Jurkat, Clone E6-1 (cell line): ENCODE results near the gene TMEM131.
A peak's percentile ranks its signal among the peaks of the same experiment; 100 is the strongest.
"Not testable (repeated sequence)": the region's sequence is repeated elsewhere in the genome, so short reads cannot be mapped to it uniquely, and the experiment has no call there.

Source experiments
- DNase-seq: peaks from one replicate; pipeline ENCODE4 v3.0.0-alpha.2; 2011; ENCODE audit warnings: low read depth, low spot score
- H3K4me3 ChIP-seq: 2 replicates; pipeline ENCODE4 v1.5.1; 2011; ENCODE audit warnings: mild to moderate bottlenecking, low read length, control low read depth, moderate library complexity

The TMEM131 gene

GRCh38 chr2:97967216-97967592 lies 28.5 kb downstream of the TMEM131 start:
- DNase-seq, result no peak
- no peak overlapping the region for H3K4me3 ChIP-seq

DNA sequence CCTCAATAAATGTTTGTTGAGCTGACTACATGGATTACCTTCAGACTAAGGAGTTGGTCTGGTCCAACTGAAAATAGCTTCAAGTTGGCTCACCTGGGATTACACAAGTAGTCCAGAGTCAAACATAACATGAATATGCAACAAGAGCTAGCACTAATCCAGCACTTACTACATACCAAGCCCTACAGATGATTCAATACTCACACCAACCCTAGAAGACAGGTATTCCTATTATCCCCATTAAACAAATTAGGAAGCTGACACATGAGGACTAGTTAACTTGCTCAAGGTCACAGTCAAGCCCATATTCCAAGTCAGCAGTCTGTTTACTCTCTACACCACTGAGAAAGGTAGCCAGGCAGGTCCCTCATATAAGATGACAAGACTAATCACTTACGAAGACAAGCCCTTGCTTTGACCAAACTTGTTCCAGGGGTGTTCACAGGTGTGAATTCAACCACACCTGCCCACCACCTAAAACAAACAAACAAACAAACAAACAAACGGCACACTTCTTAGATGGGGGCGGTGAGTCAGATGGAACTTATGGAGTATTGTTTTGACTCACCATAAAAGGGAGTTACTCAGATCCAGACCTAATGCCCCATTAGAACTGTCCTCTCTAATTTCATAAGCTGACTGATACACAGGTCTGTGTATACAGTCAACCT lies 29.1 kb downstream of the TMEM131 start:
- H3K4me3 ChIP-seq, result no peak overlapping the region
- DNase-seq, result no peak

- no peak for DNase-seq
- no peak overlapping the region for H3K4me3 ChIP-seq
Observed at GRCh38 chr2:97965116-97965515, 30.6 kb downstream of the TMEM131 start.

GRCh38 chr2:97963880-97964279 lies 31.9 kb downstream of the TMEM131 start:
- no peak for DNase-seq
- H3K4me3 ChIP-seq, result no peak overlapping the region

DNA sequence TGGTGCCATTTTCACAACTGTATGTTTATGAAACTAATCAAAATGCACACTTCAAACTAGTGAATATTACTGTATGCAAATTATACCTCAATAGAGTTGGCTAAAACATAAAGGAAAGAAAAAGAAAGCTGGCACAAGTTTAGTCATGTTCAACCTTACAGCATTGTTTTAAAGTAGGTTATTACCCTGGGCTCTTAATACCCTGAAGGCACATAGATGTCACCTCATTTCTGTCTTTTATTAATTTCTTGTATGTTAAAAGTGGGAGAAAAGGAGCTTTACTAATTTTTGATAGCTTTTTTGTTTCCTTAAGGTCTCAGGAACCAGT lies 32.7 kb downstream of the TMEM131 start:
- no peak overlapping the region for H3K4me3 ChIP-seq
- no peak for DNase-seq

DNA sequence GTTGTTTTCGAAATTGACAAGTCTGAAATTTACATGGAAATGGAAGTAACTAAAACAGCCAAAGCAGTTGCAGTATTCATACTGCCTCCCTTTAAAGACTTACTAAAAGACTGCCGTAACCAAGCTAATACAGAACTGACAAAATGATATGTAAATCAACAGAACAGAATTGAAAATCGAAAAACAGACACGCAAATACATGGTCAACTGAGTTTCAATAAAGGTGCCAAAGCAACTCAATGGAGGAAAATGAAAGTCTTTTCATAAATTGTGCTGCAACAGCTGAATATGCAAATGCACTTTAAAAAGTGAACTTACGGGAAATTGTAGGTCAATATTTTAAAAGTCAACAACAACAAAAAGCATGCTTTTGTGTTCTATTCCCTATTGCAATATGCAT lies 34.2 kb downstream of the TMEM131 start:
- DNase-seq, result no peak
- H3K4me3 ChIP-seq, result no peak overlapping the region

GRCh38 chr2:97958184-97958583 lies 37.6 kb downstream of the TMEM131 start:
- no peak overlapping the region for H3K4me3 ChIP-seq
- peak; percentile 9 for DNase-seq

DNA sequence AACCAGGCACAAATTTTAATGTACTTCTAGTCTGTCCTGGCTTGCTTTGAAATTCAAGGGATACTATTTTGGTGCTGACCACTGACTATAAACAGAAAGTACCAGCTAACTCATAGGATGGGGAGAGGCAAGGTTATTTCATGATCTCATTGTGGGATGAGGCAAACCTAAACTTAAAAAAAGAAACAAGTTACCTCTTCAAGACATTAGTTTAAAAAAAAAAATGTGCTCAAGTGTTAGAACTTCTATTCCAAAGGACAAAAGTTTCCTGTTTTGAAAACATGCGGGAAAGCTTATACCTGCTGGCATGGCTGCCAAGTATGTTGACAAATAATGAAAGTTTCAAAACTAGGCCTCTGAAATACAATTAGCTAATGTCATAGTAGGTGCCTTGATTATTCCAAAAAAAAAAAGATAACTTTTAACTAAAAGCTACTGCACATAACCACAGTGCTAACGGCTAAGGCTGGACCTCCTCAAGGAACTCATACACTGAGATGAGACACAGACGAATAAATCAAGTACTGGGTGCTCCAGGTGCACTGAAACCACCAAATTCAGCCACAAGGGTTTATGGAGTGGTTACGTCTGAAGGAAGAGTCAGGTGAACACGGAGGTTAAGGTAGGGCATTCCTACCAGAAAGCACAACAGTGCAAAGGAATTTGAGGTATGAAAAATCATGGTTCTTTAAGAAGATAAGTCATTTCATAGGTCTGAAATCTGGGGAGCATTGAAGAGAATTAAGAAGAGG lies 38.1 kb downstream of the TMEM131 start:
- no peak overlapping the region for H3K4me3 ChIP-seq
- peak; percentile 67 for DNase-seq

DNA sequence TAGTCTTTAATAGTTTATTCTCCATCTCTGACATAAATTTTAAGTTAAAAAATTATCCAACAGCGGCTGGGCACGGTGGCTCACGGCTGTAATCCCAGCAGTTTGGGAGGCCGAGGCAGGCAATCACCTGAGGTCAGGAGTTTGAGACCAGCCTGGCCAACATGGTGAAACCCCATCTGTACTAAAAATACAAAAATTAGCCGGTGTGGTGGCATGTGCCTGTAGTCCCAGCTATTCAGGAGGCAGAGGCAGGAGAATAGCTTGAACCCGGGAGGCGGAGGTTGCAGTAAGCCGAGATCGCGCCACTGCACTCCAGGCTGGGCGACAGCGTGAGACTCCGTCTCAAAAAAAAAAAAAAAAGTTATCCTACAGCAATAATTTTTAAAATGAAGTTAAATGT lies 39.0 kb downstream of the TMEM131 start:
- not testable (repeated sequence) for H3K4me3 ChIP-seq, DNase-seq

DNA sequence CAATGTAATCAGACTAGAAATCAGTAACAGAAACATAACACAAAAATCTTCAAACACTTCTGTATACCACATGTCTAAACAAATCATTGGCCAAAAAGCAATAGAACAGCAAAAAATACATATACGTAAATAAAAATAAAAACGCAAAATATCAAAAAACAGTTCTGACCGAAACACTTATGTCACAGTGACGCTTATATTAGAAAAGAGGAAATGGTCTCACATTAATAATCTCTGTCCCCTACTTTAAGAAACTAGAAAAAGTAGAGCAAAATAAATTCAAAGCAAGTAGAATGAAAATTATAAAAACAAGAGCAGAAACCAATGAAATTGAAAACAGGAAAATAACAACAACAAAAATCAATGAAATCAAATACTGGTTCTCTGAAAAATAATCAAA lies 41.9 kb downstream of the TMEM131 start:
- DNase-seq, result no peak
- no peak overlapping the region for H3K4me3 ChIP-seq

GRCh38 chr2:97952357-97952756 lies 43.4 kb downstream of the TMEM131 start:
- no peak overlapping the region for H3K4me3 ChIP-seq
- no peak for DNase-seq

- DNase-seq, result no peak
- H3K4me3 ChIP-seq, result no peak overlapping the region
Observed at GRCh38 chr2:97951155-97951680, 44.5 kb downstream of the TMEM131 start.

- DNase-seq, result no peak
- H3K4me3 ChIP-seq, result no peak overlapping the region
Observed at GRCh38 chr2:97950329-97951154, 45.2 kb downstream of the TMEM131 start.

- H3K4me3 ChIP-seq, result no peak overlapping the region
- no peak for DNase-seq
Observed at GRCh38 chr2:97948926-97949325, 46.8 kb downstream of the TMEM131 start.

DNA sequence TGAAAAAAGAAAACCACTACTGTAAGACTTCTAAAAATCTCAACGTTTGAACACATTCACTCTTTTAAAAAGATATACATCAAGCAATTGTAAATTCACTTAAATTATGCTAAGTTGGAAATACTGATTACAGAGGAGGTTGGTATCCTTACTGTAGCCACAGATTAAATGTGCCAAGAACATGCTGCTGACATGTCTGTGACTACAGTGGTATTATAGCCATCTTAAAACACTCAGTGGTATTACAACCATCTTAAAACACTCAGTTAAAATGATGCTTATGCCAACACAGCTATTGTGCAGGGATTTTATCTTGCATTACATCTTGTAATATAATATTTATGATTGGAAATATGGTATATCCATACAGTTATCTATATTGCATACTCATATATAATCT lies 50.0 kb downstream of the TMEM131 start:
- H3K4me3 ChIP-seq, result no peak overlapping the region
- DNase-seq, result no peak

DNA sequence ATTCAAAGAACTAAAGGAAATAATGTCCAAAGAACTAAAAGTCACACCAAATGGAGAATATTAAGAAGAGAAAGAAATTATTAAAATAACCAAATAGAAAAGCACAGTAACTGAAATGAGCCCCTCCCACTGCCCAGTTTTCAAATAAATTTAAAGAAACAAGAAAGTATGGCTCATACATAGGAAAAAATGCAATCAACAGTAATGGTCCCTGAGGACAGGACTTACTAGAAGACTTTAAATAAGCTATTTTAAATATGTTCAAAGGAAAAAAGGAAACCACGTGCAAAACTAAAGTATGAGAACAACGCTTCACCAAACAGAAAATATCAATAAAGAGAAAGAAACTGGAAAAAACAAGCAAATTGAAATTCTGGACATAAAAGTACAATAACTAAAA lies 58.9 kb downstream of the TMEM131 start:
- no peak for DNase-seq
- no peak overlapping the region for H3K4me3 ChIP-seq

- no peak for DNase-seq
- H3K4me3 ChIP-seq, result no peak overlapping the region
Observed at GRCh38 chr2:97936199-97936598, 59.5 kb downstream of the TMEM131 start.

DNA sequence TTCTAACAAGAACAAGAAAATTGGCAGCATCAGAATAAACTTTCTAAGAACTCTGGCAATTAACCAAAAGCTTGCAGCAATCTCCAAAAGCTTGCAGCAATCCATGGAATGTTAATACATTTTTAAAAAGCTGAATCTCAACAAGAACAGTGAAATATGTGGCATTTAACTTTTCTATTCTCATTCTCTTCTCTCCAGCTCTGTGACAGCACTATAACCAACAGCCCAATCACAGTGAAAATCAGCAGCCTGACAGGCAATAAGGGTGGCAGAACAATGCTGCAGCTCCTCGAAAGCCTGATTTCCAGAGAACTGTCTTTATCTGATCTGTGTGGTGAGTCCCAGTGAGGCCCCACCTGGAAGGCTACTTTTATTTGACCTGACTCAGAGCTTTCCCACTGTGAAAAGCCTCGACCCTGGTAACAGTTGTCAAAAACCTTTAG lies 60.0 kb downstream of the TMEM131 start:
- DNase-seq, result no peak
- H3K4me3 ChIP-seq, result no peak overlapping the region

GRCh38 chr2:97932975-97933662 lies 62.6 kb downstream of the TMEM131 start:
- no peak for DNase-seq
- no peak overlapping the region for H3K4me3 ChIP-seq
